ENCODE results near the gene SORBS2.

The SORBS2 gene

GRCh38 chr4:185625503-185625902, 186.5 kb downstream of the SORBS2 start:
- DNase-seq (ENCODE audit: low read depth) = no peak
- no peak for TF ChIP-seq CTCF (conservative IDR thresholded peaks at IDR 0.05; ENCODE audit: control insufficient read depth, insufficient read depth, low read depth, low read length)
- H3K4me3 ChIP-seq (ENCODE audit: control insufficient read depth, low read depth, low read length) = no peak overlapping the region

DNA sequence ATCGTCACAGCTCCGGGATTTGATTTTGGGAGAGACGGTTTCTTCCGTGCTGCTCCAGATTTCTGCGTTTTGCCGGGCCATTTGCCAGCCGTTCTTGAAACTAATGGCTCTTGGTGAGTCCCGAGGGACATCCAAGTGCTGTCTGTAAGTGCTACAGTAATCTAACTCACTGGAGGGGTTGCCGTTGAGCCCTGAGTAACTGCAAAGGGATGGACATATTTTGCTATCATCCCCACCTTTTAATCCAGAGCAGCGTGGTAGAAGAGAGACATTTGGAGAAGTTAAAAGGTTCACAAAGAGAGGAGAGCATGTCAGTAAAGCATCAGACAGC, 187.8 kb downstream of the SORBS2 start:
- H3K4me3 ChIP-seq (ENCODE audit: control insufficient read depth, low read depth, low read length) = no peak overlapping the region
- no peak for DNase-seq (ENCODE audit: low read depth)
- TF ChIP-seq CTCF (conservative IDR thresholded peaks at IDR 0.05; ENCODE audit: control insufficient read depth, insufficient read depth, low read depth, low read length) = no peak

- TF ChIP-seq CTCF (conservative IDR thresholded peaks at IDR 0.05; ENCODE audit: control insufficient read depth, insufficient read depth, low read depth, low read length) = no peak
- H3K4me3 ChIP-seq (ENCODE audit: control insufficient read depth, low read depth, low read length) = no peak overlapping the region
- DNase-seq (ENCODE audit: low read depth) = no peak
These were observed 188.3 kb downstream of the SORBS2 start for GRCh38 chr4:185623444-185624258.

DNA sequence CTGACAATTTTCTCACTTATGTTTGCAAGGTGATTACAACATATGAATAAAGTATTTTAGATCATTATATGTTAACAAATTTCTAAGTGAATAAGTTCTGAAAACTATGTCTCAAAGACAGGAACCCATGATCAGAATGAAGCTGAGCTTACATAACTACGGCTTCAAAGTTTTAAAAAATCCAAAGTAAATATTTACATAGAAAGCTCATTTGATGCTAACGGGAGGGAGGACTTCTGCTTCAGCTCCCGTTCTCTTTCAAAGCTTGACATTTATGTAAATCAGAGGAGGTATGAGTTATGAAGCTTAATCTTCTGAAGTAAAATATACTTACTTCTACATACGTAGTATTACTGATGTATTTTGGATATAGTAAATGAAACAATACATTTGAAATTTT, 203.8 kb downstream of the SORBS2 start:
- no peak for TF ChIP-seq CTCF (conservative IDR thresholded peaks at IDR 0.05; ENCODE audit: control insufficient read depth, insufficient read depth, low read depth, low read length)
- no peak for DNase-seq (ENCODE audit: low read depth)
- H3K4me3 ChIP-seq (ENCODE audit: control insufficient read depth, low read depth, low read length) = no peak overlapping the region

DNA sequence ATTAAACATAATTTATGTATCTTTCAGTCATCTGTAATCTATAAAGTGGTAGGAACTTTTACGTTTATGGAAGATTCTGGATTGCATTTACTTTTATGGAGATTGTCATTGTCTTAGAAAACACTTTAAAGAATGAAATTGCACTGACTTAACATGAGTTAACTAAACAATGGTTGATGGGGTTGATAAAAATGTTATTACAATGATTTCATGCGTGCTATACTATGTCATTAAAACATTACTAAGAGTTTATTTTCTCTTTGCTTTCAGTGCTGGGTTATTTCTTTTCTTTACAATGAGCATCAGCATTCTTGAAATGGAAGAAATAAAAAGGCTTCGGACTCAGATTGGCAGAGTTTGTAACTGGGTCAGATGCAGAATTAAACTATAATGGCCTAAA, 209.6 kb downstream of the SORBS2 start:
- H3K4me3 ChIP-seq (ENCODE audit: control insufficient read depth, low read depth, low read length) = no peak overlapping the region
- no peak for TF ChIP-seq CTCF (conservative IDR thresholded peaks at IDR 0.05; ENCODE audit: control insufficient read depth, insufficient read depth, low read depth, low read length)
- no peak for DNase-seq (ENCODE audit: low read depth)

- no peak for TF ChIP-seq CTCF (conservative IDR thresholded peaks at IDR 0.05; ENCODE audit: control insufficient read depth, insufficient read depth, low read depth, low read length)
- no peak for DNase-seq (ENCODE audit: low read depth)
- H3K4me3 ChIP-seq (ENCODE audit: control insufficient read depth, low read depth, low read length) = no peak overlapping the region
These were observed 211.1 kb downstream of the SORBS2 start for GRCh38 chr4:185600801-185601434.

All from fibroblast of mammary gland (primary cell).